T-helper 22 cell (primary cell): ENCODE results near the gene ZCWPW1.
"Not testable (repeated sequence)": the region's sequence is repeated elsewhere in the genome, so short reads cannot be mapped to it uniquely, and the experiment has no call there.

ENCODE experiments used
- DNase-seq: peaks from one replicate; pipeline ENCODE4 v3.0.0-alpha.2; 2020; ENCODE audit warnings: low read depth

ZCWPW1 gene

GRCh38 chr7:100352984-100353684, 75.4 kb downstream of the ZCWPW1 start:
- no peak for DNase-seq

- not testable (repeated sequence) for DNase-seq
Observed at GRCh38 chr7:100352230-100352781, 76.2 kb downstream of the ZCWPW1 start.

DNA sequence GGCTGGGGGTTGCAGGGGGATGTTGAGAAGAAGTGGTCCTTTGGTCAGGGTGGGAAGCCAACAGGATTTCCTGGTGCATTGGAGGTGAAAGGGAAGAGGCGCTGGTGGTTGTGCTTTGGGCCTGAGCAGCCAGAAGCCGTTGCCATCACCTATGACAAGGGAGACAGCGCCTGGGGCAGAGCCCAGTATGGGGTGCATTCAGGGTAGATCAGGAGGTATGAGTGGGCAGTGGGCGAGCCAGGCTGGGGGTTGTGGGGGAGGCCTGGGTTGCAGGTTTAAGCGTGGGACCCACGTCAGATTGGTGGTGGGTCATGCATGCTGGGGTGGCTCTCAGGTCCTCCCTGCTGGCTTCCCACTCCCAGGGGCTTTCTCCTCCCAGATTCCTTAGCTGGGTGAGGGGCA, 76.8 kb downstream of the ZCWPW1 start:
- no peak for DNase-seq
